SK-N-SH treated with all-trans-retinoic acid at 6 μM for 48 hours (cell line): ENCODE results near the gene ADGRF5.

ENCODE experiments used
- ATAC-seq: fragments of 200-7000 bp; cut with Tn5 transposase; 3 replicates; pipeline ENCODE4 v1.9.1; 2020; ENCODE audit warnings: mild to moderate bottlenecking, moderate library complexity
- BACH2 ChIP-seq: fragments of 250-450 bp; sonication (Bioruptor Pico); IDR thresholded peaks from 2 replicates; pipeline ENCODE4 v1.9.0; 2021; ENCODE audit warnings: mild to moderate bottlenecking, borderline replicate concordance
- CSDC2 ChIP-seq: fragments of 250-450 bp; sonication (Bioruptor Pico); IDR thresholded peaks from 2 replicates; pipeline ENCODE4 v1.5.0; 2020; ENCODE audit warnings: mild to moderate bottlenecking, moderate library complexity
- CSRNP3 ChIP-seq: fragments of 250-450 bp; sonication (Bioruptor Pico); IDR thresholded peaks from 2 replicates; pipeline ENCODE4 v1.5.1; 2021; ENCODE audit warnings: mild to moderate bottlenecking, moderate library complexity
- ESRRG ChIP-seq: fragments of 250-450 bp; sonication (Bioruptor Pico); IDR thresholded peaks from 2 replicates; pipeline ENCODE4 v1.6.1; 2021; ENCODE audit warnings: mild to moderate bottlenecking
- GLIS3 ChIP-seq: fragments of 250-450 bp; sonication (Bioruptor Pico); IDR thresholded peaks from 2 replicates; pipeline ENCODE4 v1.5.0; 2020; ENCODE audit warnings: mild to moderate bottlenecking, moderate library complexity
- ISL1 ChIP-seq: fragments of 250-450 bp; sonication (Bioruptor Pico); IDR thresholded peaks from 2 replicates; pipeline ENCODE4 v2.1.2; 2022; ENCODE audit warnings: mild to moderate bottlenecking, moderate library complexity
- OSR1 ChIP-seq: fragments of 250-450 bp; sonication (Bioruptor Pico); IDR thresholded peaks from 2 replicates; pipeline ENCODE4 v1.8.0; 2022; ENCODE audit warnings: moderate library complexity, mild to moderate bottlenecking, inconsistent platforms
- POU6F1 ChIP-seq: fragments of 250-450 bp; sonication (Bioruptor Pico); IDR thresholded peaks from 2 replicates; pipeline ENCODE4 v1.8.0; 2021; ENCODE audit warnings: low read depth, mild to moderate bottlenecking, moderate library complexity, borderline replicate concordance
- PPARA ChIP-seq: fragments of 250-450 bp; sonication (Bioruptor Pico); IDR thresholded peaks from 2 replicates; pipeline ENCODE4 v1.5.0; 2020; ENCODE audit warnings: mild to moderate bottlenecking, borderline replicate concordance
- SNAI2 ChIP-seq: fragments of 250-450 bp; sonication (Bioruptor Pico); IDR thresholded peaks from 2 replicates; pipeline ENCODE4 v1.5.0; 2020; ENCODE audit warnings: mild to moderate bottlenecking, moderate library complexity
- TCF4 ChIP-seq: fragments of 250-450 bp; sonication (Bioruptor Pico); IDR thresholded peaks from 2 replicates; pipeline ENCODE4 v1.8.0; 2021; ENCODE audit warnings: mild to moderate bottlenecking, moderate library complexity, borderline replicate concordance
- TSHZ2 ChIP-seq: fragments of 250-450 bp; sonication (Bioruptor Pico); IDR thresholded peaks from 2 replicates; pipeline ENCODE4 v1.5.0; 2020; ENCODE audit warnings: mild to moderate bottlenecking, moderate library complexity
- ZC3H10 ChIP-seq: fragments of 250-450 bp; sonication (Bioruptor Pico); IDR thresholded peaks from 2 replicates; pipeline ENCODE4 v1.5.1; 2021; ENCODE audit warnings: mild to moderate bottlenecking, moderate library complexity
- ZFP3 ChIP-seq: fragments of 250-450 bp; sonication (Bioruptor Pico); IDR thresholded peaks from 2 replicates; pipeline ENCODE4 v1.5.0; 2020; ENCODE audit warnings: mild to moderate bottlenecking, moderate library complexity
- ZFP30 ChIP-seq: fragments of 450-650 bp; formaldehyde crosslinking; IDR thresholded peaks from 2 replicates; pipeline ENCODE4 v1.5.0; 2022; ENCODE audit warnings: mild to moderate bottlenecking, moderate library complexity
- ZNF565 ChIP-seq: fragments of 450-650 bp; formaldehyde crosslinking; conservative IDR thresholded peaks from 2 replicates; pipeline ENCODE4 v1.5.0; 2020; ENCODE audit warnings: low read depth, mild to moderate bottlenecking, moderate library complexity
- ZNF70 ChIP-seq: fragments of 450-650 bp; formaldehyde crosslinking; IDR thresholded peaks from 2 replicates; pipeline ENCODE4 v1.5.0; 2020; ENCODE audit warnings: mild to moderate bottlenecking, moderate library complexity
- ZNF8 ChIP-seq: fragments of 450-650 bp; formaldehyde crosslinking; IDR thresholded peaks from 2 replicates; pipeline ENCODE4 v1.5.0; 2020; ENCODE audit warnings: mild to moderate bottlenecking, moderate library complexity
- TF ChIP-seq, protein P1 (sequence below): fragments of 250-450 bp; sonication (Bioruptor Pico); IDR thresholded peaks from 2 replicates; pipeline ENCODE4 v1.5.1; 2020; ENCODE audit warnings: low read depth, mild to moderate bottlenecking, moderate library complexity
- TF ChIP-seq, protein P2 (sequence below): fragments of 250-450 bp; sonication (Bioruptor Pico); IDR thresholded peaks from 2 replicates; pipeline ENCODE4 v1.8.0; 2020; ENCODE audit warnings: mild to moderate bottlenecking, moderate library complexity, borderline replicate concordance

The ADGRF5 gene

GRCh38 chr6:46956409-46956808, 34.7 kb upstream of the ADGRF5 start:
- no peak for ATAC-seq

GRCh38 chr6:46954837-46955451, 33.2 kb upstream of the ADGRF5 start:
- no peak for ATAC-seq
- TF ChIP-seq, protein P1, sequence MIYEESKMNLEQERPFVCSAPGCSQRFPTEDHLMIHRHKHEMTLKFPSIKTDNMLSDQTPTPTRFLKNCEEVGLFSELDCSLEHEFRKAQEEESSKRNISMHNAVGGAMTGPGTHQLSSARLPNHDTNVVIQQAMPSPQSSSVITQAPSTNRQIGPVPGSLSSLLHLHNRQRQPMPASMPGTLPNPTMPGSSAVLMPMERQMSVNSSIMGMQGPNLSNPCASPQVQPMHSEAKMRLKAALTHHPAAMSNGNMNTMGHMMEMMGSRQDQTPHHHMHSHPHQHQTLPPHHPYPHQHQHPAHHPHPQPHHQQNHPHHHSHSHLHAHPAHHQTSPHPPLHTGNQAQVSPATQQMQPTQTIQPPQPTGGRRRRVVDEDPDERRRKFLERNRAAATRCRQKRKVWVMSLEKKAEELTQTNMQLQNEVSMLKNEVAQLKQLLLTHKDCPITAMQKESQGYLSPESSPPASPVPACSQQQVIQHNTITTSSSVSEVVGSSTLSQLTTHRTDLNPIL (CRISPR knock-in tag), result no peak
- TF ChIP-seq ZFP3 (CRISPR knock-in tag) (no peak), OSR1 (CRISPR knock-in tag) (no peak), CSDC2 (no peak), ESRRG (CRISPR knock-in tag) (no peak), ZFP30 (CRISPR knock-in tag) (no peak), CSRNP3 (CRISPR knock-in tag) (no peak), POU6F1 (CRISPR knock-in tag) (no peak), ZC3H10 (CRISPR knock-in tag) (no peak), SNAI2 (CRISPR knock-in tag) (no peak), ZNF70 (CRISPR knock-in tag) (no peak), TCF4 (CRISPR knock-in tag) (no peak), ZNF8 (no peak), ISL1 (CRISPR knock-in tag) (no peak), BACH2 (CRISPR knock-in tag) (no peak), ZNF565 (CRISPR knock-in tag) (no peak), GLIS3 (CRISPR knock-in tag) (no peak), TSHZ2 (no peak)
- TF ChIP-seq, protein P2, sequence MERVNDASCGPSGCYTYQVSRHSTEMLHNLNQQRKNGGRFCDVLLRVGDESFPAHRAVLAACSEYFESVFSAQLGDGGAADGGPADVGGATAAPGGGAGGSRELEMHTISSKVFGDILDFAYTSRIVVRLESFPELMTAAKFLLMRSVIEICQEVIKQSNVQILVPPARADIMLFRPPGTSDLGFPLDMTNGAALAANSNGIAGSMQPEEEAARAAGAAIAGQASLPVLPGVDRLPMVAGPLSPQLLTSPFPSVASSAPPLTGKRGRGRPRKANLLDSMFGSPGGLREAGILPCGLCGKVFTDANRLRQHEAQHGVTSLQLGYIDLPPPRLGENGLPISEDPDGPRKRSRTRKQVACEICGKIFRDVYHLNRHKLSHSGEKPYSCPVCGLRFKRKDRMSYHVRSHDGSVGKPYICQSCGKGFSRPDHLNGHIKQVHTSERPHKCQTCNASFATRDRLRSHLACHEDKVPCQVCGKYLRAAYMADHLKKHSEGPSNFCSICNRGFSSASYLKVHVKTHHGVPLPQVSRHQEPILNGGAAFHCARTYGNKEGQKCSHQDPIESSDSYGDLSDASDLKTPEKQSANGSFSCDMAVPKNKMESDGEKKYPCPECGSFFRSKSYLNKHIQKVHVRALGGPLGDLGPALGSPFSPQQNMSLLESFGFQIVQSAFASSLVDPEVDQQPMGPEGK (CRISPR knock-in tag), result no peak
- TF ChIP-seq, all 23 proteins: peak for 0

More at GRCh38 chr6:46956409-46956808, 34.7 kb upstream of the ADGRF5 start:
- TF ChIP-seq POU6F1 (CRISPR knock-in tag) (no peak), CSRNP3 (CRISPR knock-in tag) (no peak), PPARA (CRISPR knock-in tag) (no peak), OSR1 (CRISPR knock-in tag) (no peak)
